H9 (cell line): ENCODE results near the gene ARMH3. TPM values are rescaled to one million over a fixed set of nuclear protein-coding genes. Genes with fewer than 3 reads are reported as not detected.

Source experiments
- DNase-seq: peaks from one replicate; pipeline ENCODE4 v3.0.0-alpha.2; 2017
- H2AFZ ChIP-seq: one replicate; pipeline ENCODE4 v1.6.1; 2013; ENCODE audit warnings: mild to moderate bottlenecking, low read length, control low read depth, moderate library complexity
- H2AK5ac ChIP-seq: 2 replicates; pipeline ENCODE4 v1.6.1; 2013; ENCODE audit warnings: low read length, control low read depth, mixed read lengths; ENCODE audit not compliant: insufficient read length
- H2BK120ac ChIP-seq: one replicate; pipeline ENCODE4 v1.6.1; 2013; ENCODE audit warnings: low read depth, mild to moderate bottlenecking, low read length, control low read depth, inconsistent platforms; ENCODE audit not compliant: poor library complexity, severe bottlenecking
- H2BK12ac ChIP-seq: 2 replicates; pipeline ENCODE4 v1.6.1; 2013; ENCODE audit warnings: low read length, control low read depth, mixed read lengths, low read depth; ENCODE audit not compliant: insufficient read length
- H2BK15ac ChIP-seq: 2 replicates; pipeline ENCODE4 v1.6.1; 2013; ENCODE audit warnings: low read depth, low read length, control low read depth
- H2BK20ac ChIP-seq: one replicate; pipeline ENCODE4 v1.6.1; 2013; ENCODE audit warnings: low read depth, mild to moderate bottlenecking, low read length, control low read depth, inconsistent platforms; ENCODE audit not compliant: poor library complexity, severe bottlenecking
- H2BK5ac ChIP-seq: 2 replicates; pipeline ENCODE4 v1.6.1; 2013; ENCODE audit warnings: low read length, control low read depth, mixed read lengths; ENCODE audit not compliant: insufficient read length
- H3K14ac ChIP-seq: 2 replicates; pipeline ENCODE4 v1.6.1; 2013; ENCODE audit warnings: low read length, control low read depth; ENCODE audit not compliant: insufficient read depth
- H3K18ac ChIP-seq: 2 replicates; pipeline ENCODE4 v1.6.1; 2013; ENCODE audit warnings: low read depth, mild to moderate bottlenecking, mixed read lengths, low read length, control low read depth; ENCODE audit not compliant: insufficient read length
- H3K23ac ChIP-seq: 2 replicates; pipeline ENCODE4 v1.6.1; 2013; ENCODE audit warnings: low read length, control low read depth, mixed read lengths, low read depth; ENCODE audit not compliant: insufficient read length
- H3K23me2 ChIP-seq: 2 replicates; pipeline ENCODE4 v1.6.1; 2013; ENCODE audit warnings: low read depth, mild to moderate bottlenecking, mixed read lengths, low read length, control low read depth; ENCODE audit not compliant: insufficient read length, poor library complexity, severe bottlenecking
- H3K27ac ChIP-seq: 2 replicates; pipeline ENCODE4 v1.5.1; 2013; ENCODE audit warnings: low read length, control low read depth, mixed read lengths, low read depth; ENCODE audit not compliant: insufficient read length
- H3K27me3 ChIP-seq: 2 replicates; pipeline ENCODE4 v1.6.1; 2013; ENCODE audit warnings: low read length, control low read depth, inconsistent platforms; ENCODE audit not compliant: insufficient read depth
- H3K4ac ChIP-seq: 2 replicates; pipeline ENCODE4 v1.6.1; 2013; ENCODE audit warnings: low read depth, mild to moderate bottlenecking, control low read depth, inconsistent platforms, low read length, moderate library complexity
- H3K4me1 ChIP-seq: 2 replicates; pipeline ENCODE4 v1.6.1; 2013; ENCODE audit warnings: low read length, control low read depth, inconsistent platforms; ENCODE audit not compliant: insufficient read depth
- H3K4me2 ChIP-seq: 2 replicates; pipeline ENCODE4 v1.6.1; 2013; ENCODE audit warnings: low read length, control low read depth, mixed read lengths; ENCODE audit not compliant: insufficient read length, insufficient read depth
- H3K56ac ChIP-seq: 2 replicates; pipeline ENCODE4 v1.6.1; 2013; ENCODE audit warnings: low read depth, mild to moderate bottlenecking, mixed read lengths, low read length, control low read depth; ENCODE audit not compliant: insufficient read length
- H3K79me1 ChIP-seq: 2 replicates; pipeline ENCODE4 v1.6.1; 2013; ENCODE audit warnings: low read depth, mild to moderate bottlenecking, moderate library complexity, low read length, control low read depth, inconsistent platforms; ENCODE audit not compliant: insufficient read depth, poor library complexity, severe bottlenecking
- H3K79me2 ChIP-seq: 2 replicates; pipeline ENCODE4 v1.6.1; 2013; ENCODE audit warnings: low read length, control low read depth, inconsistent platforms; ENCODE audit not compliant: insufficient read depth
- H3K9ac ChIP-seq: 2 replicates; pipeline ENCODE4 v1.6.1; 2013; ENCODE audit warnings: low read length, control low read depth, mixed read lengths; ENCODE audit not compliant: insufficient read length; ENCODE audit errors: extremely low read depth
- H3K9me3 ChIP-seq: one replicate; pipeline ENCODE4 v1.6.1; 2013; ENCODE audit warnings: low read depth, low read length, inconsistent platforms; ENCODE audit not compliant: control insufficient read depth
- H3T11ph ChIP-seq: one replicate; pipeline ENCODE4 v1.6.1; 2013; ENCODE audit warnings: mild to moderate bottlenecking, low read length, control low read depth, inconsistent platforms
- H4K20me1 ChIP-seq: one replicate; pipeline ENCODE4 v1.6.1; 2013; ENCODE audit not compliant: control insufficient read depth, insufficient read length, insufficient read depth
- H4K5ac ChIP-seq: 2 replicates; pipeline ENCODE4 v1.6.1; 2013; ENCODE audit warnings: low read depth, mild to moderate bottlenecking, mixed read lengths, low read length, control low read depth; ENCODE audit not compliant: insufficient read length
- H4K8ac ChIP-seq: replicated peaks from 2 replicates; pipeline ENCODE4 v1.6.1; 2013; ENCODE audit warnings: low read length, control low read depth, mixed read lengths, low read depth; ENCODE audit not compliant: insufficient read length
- H4K91ac ChIP-seq: 2 replicates; pipeline ENCODE4 v1.6.1; 2013; ENCODE audit warnings: low read depth, mild to moderate bottlenecking, moderate library complexity, mixed read lengths, low read length, control low read depth; ENCODE audit not compliant: insufficient read length
- H3K27ac Mint-ChIP-seq, 3 experiments: 2 replicates in 2 of 3; 3 replicates in 1 of 3; pipeline ENCODE4 v1.8.0; 2020 to 2021; ENCODE audit warnings: mixed read lengths in 3 of 3, mild to moderate bottlenecking in 1 of 3, moderate library complexity in 1 of 3
- H3K27me3 Mint-ChIP-seq: 2 replicates; pipeline ENCODE4 v1.8.0; 2021; ENCODE audit warnings: low read depth, mild to moderate bottlenecking, moderate library complexity, mixed read lengths
- H3K36me3 Mint-ChIP-seq, 3 experiments: 2 replicates in 2 of 3; 3 replicates in 1 of 3; pipeline ENCODE4 v1.8.0; 2020 to 2021; ENCODE audit warnings: low read depth in 3 of 3, mixed read lengths in 3 of 3; ENCODE audit not compliant: insufficient read depth in 1 of 3
- H3K4me1 Mint-ChIP-seq, 2 experiments: 2 replicates each; pipeline ENCODE4 v1.8.0; 2020; ENCODE audit warnings: mixed read lengths in 2 of 2
- H3K4me3 Mint-ChIP-seq, 2 experiments: 2 replicates in 1 of 2; 3 replicates in 1 of 2; pipeline ENCODE4 v1.8.0; 2020 to 2021; ENCODE audit warnings: mild to moderate bottlenecking in 2 of 2, mixed read lengths in 2 of 2, moderate library complexity in 1 of 2
- H3K9me3 Mint-ChIP-seq, 2 experiments: 2 replicates in 1 of 2; 3 replicates in 1 of 2; pipeline ENCODE4 v1.8.0; 2020; ENCODE audit warnings: mild to moderate bottlenecking in 2 of 2, mixed read lengths in 2 of 2, moderate library complexity in 1 of 2
- CTCF ChIP-seq: fragments of 200-600 bp; sonication (generic); conservative IDR thresholded peaks from 3 replicates; pipeline ENCODE4 v1.8.0; 2021; ENCODE audit warnings: antibody characterized with exemption, mild to moderate bottlenecking
- WGBS: extraction: QIAGEN DNeasy Blood & Tissue Kit; methylation state at CpG from one replicate; pipeline ENCODE4 v1.1.7; 2013; ENCODE audit warnings: missing lambda C conversion rate, low lambda C conversion rate, mixed read lengths; ENCODE audit not compliant: insufficient read length; ENCODE audit errors: extremely low coverage; 5-methylcytosine and 5-hydroxymethylcytosine counted together
- total RNA-seq: library from RNA; stranded (reverse); gene quantifications from 2 replicates; pipeline ENCODE4 v1.2.1, GENCODE V29; 2021

ARMH3 gene
- total RNA-seq, 1 experiment from 2014 or later, result 20.4 TPM

GRCh38 chr10:102033787-102034186 lies 22.2 kb downstream of the ARMH3 start:
- Histone ChIP-seq H2BK12ac (no peak overlapping the region), H2BK120ac (no peak overlapping the region), H3K4me1 (no peaks in the 10 kb centered on the region), H3K23ac (no peak overlapping the region), H3K56ac (no peak overlapping the region), H3K9me3 (no peaks in the 10 kb centered on the region), H3T11ph (no peak overlapping the region), H3K18ac (no peak overlapping the region), H3K14ac (no peak overlapping the region), H4K20me1 (no peaks in the 10 kb centered on the region), H3K27ac (no peak overlapping the region), H2AK5ac (no peak overlapping the region), H2AFZ (no peak overlapping the region), H3K4me2 (no peak overlapping the region), H3K23me2 (no peaks in the 10 kb centered on the region), H4K8ac (no peak overlapping the region), H3K4ac (no peak overlapping the region), H3K9ac (no peak overlapping the region), H3K27me3 (no peaks in the 10 kb centered on the region), H3K79me1 (no peaks in the 10 kb centered on the region), H2BK15ac (no peak overlapping the region), H3K79me2 (no peaks in the 10 kb centered on the region), H2BK5ac (no peak overlapping the region), H4K5ac (no peak overlapping the region), H2BK20ac (no peak overlapping the region), H4K91ac (no peak overlapping the region)
- Mint-ChIP-seq H3K9me3 (peaks cover 4 to 13% of the 10 kb centered on the region in 2 experiments; a peak in 3 of 5 replicates), H3K36me3 (peaks cover 41 to 79% (median 66%) of the 10 kb centered on the region in 3 experiments), H3K4me3 (no peak overlapping the region), H3K4me1 (no peaks in the 10 kb centered on the region), H3K27me3 (no peaks in the 10 kb centered on the region), H3K27ac (no peak overlapping the region)
- no peak for DNase-seq
- no CpG with 5 or more reads among the region's 2 CpGs for WGBS
- no peak for TF ChIP-seq CTCF
